HepG2 (cell line): ENCODE measurements around the gene GPR17. TPM values are rescaled to one million over a fixed set of nuclear protein-coding genes. Genes with fewer than 3 reads are reported as not detected.
A peak's percentile ranks its signal among the peaks of the same experiment; 100 is the strongest.

Experiments
- ATAC-seq: fragments of 200-7000 bp; cut with Tn5 transposase; 3 replicates; pipeline ENCODE4 v1.9.1; 2020; ENCODE audit warnings: mild to moderate bottlenecking, moderate library complexity
- BruUV-seq: library from RNA; stranded (reverse); fragments of 400-500 nt; replicated peaks from 2 replicates; lab custom pipeline; 2021; lab: Mats Ljungman, UMichigan
- CTCF ChIA-PET: fragments of 300-600 bp; formaldehyde crosslinking; extraction: SDS; loops from one replicate; lab custom pipeline; 2021; ENCODE audit warnings: low total read pairs, inconsistent platforms, low intra/inter-chr PET ratio; lab: Yijun Ruan, JAX
- POLR2A ChIA-PET: fragments of 350-600 bp; sonication (Branson Sonifier 250); formaldehyde crosslinking; loops from one replicate; lab custom pipeline; 2020; ENCODE audit warnings: antibody characterized with exemption, inconsistent platforms; lab: Yijun Ruan, JAX
- DNase-seq: peaks from one replicate; pipeline ENCODE4 v3.0.0-alpha.2; 2015; ENCODE audit warnings: low spot score
- FAIRE-seq: peaks from 3 replicates; lab custom pipeline; 2011; peaks lifted over from hg19 to GRCh38; lab: Jason Lieb, UNC
- H2AFZ ChIP-seq: one replicate; pipeline ENCODE4 v1.6.1; 2011; ENCODE audit warnings: low read length, inconsistent platforms
- H3K27ac ChIP-seq: fragments of 300-600 bp; 3 replicates; pipeline ENCODE4 v1.8.0; 2011; ENCODE audit warnings: mixed run types, mild to moderate bottlenecking, mixed read lengths, low read length, inconsistent platforms; ENCODE audit not compliant: insufficient read depth; ENCODE audit errors: extremely low read length
- H3K27me3 ChIP-seq, 2 experiments: fragments of 200-600 bp in 1 of 2; 2 replicates in 1 of 2; 3 replicates in 1 of 2; pipeline versions ENCODE4 v1.6.0 to v1.8.0; 2011; ENCODE audit warnings: low read length in 2 of 2, mild to moderate bottlenecking in 2 of 2, moderate library complexity in 2 of 2, inconsistent platforms in 1 of 2; ENCODE audit not compliant: insufficient read depth in 2 of 2, control insufficient read depth in 1 of 2
- H3K36me3 ChIP-seq, 2 experiments: fragments of 200-600 bp in 1 of 2; replicated peaks in 1 of 2; 2 replicates in 1 of 2; 3 replicates in 1 of 2; pipeline versions ENCODE4 v1.5.1 to v1.8.0; 2011; ENCODE audit warnings: low read length in 2 of 2, inconsistent platforms in 1 of 2; ENCODE audit not compliant: insufficient read depth in 2 of 2, control insufficient read depth in 1 of 2
- H3K4me1 ChIP-seq: 2 replicates; pipeline ENCODE4 v1.5.1; 2012; ENCODE audit warnings: low read length, inconsistent platforms; ENCODE audit not compliant: insufficient read depth
- H3K4me2 ChIP-seq: 2 replicates; pipeline ENCODE4 v1.6.0; 2011; ENCODE audit warnings: low read depth, low read length, inconsistent platforms
- H3K4me3 ChIP-seq, 3 experiments: fragments of 200-600 bp in 1 of 3; sonication (generic), shearing (Covaris generic) in 1 of 3; replicated peaks in 1 of 3; 2 replicates each; pipeline ENCODE4 v1.5.1; 2011 to 2016; ENCODE audit warnings: low read length in 3 of 3, inconsistent platforms in 2 of 3, low read depth in 2 of 3, mild to moderate bottlenecking in 2 of 3, control low read depth in 1 of 3, mixed read lengths in 1 of 3; ENCODE audit not compliant: insufficient read depth in 1 of 3
- H3K79me2 ChIP-seq: one replicate; pipeline ENCODE4 v1.6.1; 2011; ENCODE audit warnings: low read length, inconsistent platforms; ENCODE audit not compliant: insufficient read depth
- H3K9ac ChIP-seq: 2 replicates; pipeline ENCODE4 v1.6.0; 2011; ENCODE audit warnings: mild to moderate bottlenecking, low read depth, low read length, inconsistent platforms; ENCODE audit not compliant: insufficient read depth
- H3K9me3 ChIP-seq: 2 replicates; pipeline ENCODE4 v1.5.1; 2012; ENCODE audit warnings: mild to moderate bottlenecking, low read length
- H4K20me1 ChIP-seq: 2 replicates; pipeline ENCODE4 v1.6.0; 2011; ENCODE audit warnings: inconsistent platforms, mild to moderate bottlenecking, low read length, moderate library complexity; ENCODE audit not compliant: insufficient read depth
- HNRNPL ChIP-seq: fragments of 200-400 bp; formaldehyde crosslinking; IDR thresholded peaks from 2 replicates; pipeline ENCODE4 v1.6.1; 2017; ENCODE audit warnings: mild to moderate bottlenecking, low read depth, low read length
- NONO ChIP-seq, 2 experiments: fragments of 450-650 bp in 1 of 2; sonication (generic) in 1 of 2; formaldehyde crosslinking in 1 of 2; IDR thresholded peaks in 1 of 2; conservative IDR thresholded peaks in 1 of 2; 2 replicates each; pipeline versions ENCODE4 v1.6.1 to v1.8.0; 2017 to 2022; ENCODE audit warnings: mild to moderate bottlenecking in 1 of 2, missing genetic modification reagents in 1 of 2, moderate library complexity in 1 of 2
- ZBTB33 ChIP-seq: sonication (generic); formaldehyde crosslinking; IDR thresholded peaks from 2 replicates; pipeline ENCODE4 v1.4.0; 2020; ENCODE audit warnings: missing genetic modification reagents
- ZFX ChIP-seq: sonication (generic); formaldehyde crosslinking; IDR thresholded peaks from 2 replicates; pipeline ENCODE4 v1.4.0; 2020; ENCODE audit warnings: mild to moderate bottlenecking, low read depth, missing genetic modification reagents, moderate library complexity
- ZNF225 ChIP-seq: sonication (generic); formaldehyde crosslinking; IDR thresholded peaks from 2 replicates; pipeline ENCODE4 v1.4.0; 2020; ENCODE audit warnings: mild to moderate bottlenecking, missing genetic modification reagents
- ZNF687 ChIP-seq: sonication (generic); formaldehyde crosslinking; IDR thresholded peaks from 2 replicates; pipeline ENCODE4 v1.5.1; 2020; ENCODE audit warnings: mild to moderate bottlenecking, missing genetic modification reagents, moderate library complexity
- WGBS: methylation state at CpG from one replicate; pipeline ENCODE4 v1.1.6; 2017; ENCODE audit warnings: low lambda C conversion rate; 5-methylcytosine and 5-hydroxymethylcytosine counted together
- in situ Hi-C: cut with HindIII; loops from 2 replicates; pipeline ENCODE4 v1.10.0; 2017; ENCODE audit warnings: low pct_unique_long_range_greater_than_20kb; ENCODE audit not compliant: extremely low pct_ligation_motif_present
- intact Hi-C: fragments of 100-400 bp; cut with micrococcal nuclease; formaldehyde crosslinking; loops from one replicate; pipeline ENCODE4 v1.10.0; 2022; ENCODE audit not compliant: unreplicated experiment
- polyA plus RNA-seq, 8 experiments: library from polyadenylated mRNA; depleted of rRNA in 3 of 8; stranded (reverse) in 7 of 8; unstranded in 1 of 8; fragments of >200 nt; fragmentation: Illumina TruSeq in 4 of 8; extraction: Trizol in 4 of 8; gene quantifications; 2 replicates each; pipeline versions ENCODE4 v1.2.1 to v1.2.3, GENCODE V29; 2011 to 2016; ENCODE audit warnings: low read depth in 4 of 8, missing spikeins in 1 of 8, mixed read lengths in 1 of 8; ENCODE audit not compliant: insufficient read depth in 1 of 8
- total RNA-seq, 5 experiments: library from RNA; depleted of rRNA; stranded (reverse); fragments of >200 nt; fragmentation: Illumina TruSeq; extraction: Trizol; gene quantifications; 2 replicates each; pipeline ENCODE4 v1.2.3, GENCODE V29; 2016; ENCODE audit warnings: low read depth in 1 of 5

The GPR17 gene
- total and polyA plus RNA-seq, 2 of the 13 experiments (the other 11 are each of a cell fraction or from before 2014, with no cell fraction given): not detected

GRCh38 chr2:127646487-127647241 is 711 bp downstream of the GPR17 start:
- in situ Hi-C loops: no loop called here
- H3K27ac ChIP-seq: no peak overlapping the region
- peak overlapping the region; percentile 39 for H2AFZ ChIP-seq
- H3K4me1 ChIP-seq: peaks cover 71% of the 10 kb centered on the region
- no peak for DNase-seq
- H3K9ac ChIP-seq: no peak overlapping the region
- H3K36me3 ChIP-seq: no peaks in the 10 kb centered on the region
- ATAC-seq: 0 out of 3 replicates have a peak, but pooled peaks have one; percentile 1
- no peaks in the 10 kb centered on the region for H4K20me1 ChIP-seq
- H3K79me2 ChIP-seq: no peaks in the 10 kb centered on the region
- WGBS: 24% methylated on average over 21 of the region's 24 CpGs
- intact Hi-C loops: loop anchor here (10.0 kb wide), 1 partner anchor 112 kb away; the partner anchor contains the start of gene MYO7B
- H3K27me3 ChIP-seq: peaks cover 4 to 56% of the 10 kb centered on the region in 2 experiments
- FAIRE-seq: no peak
- POLR2A ChIA-PET: no interaction called here
- H3K9me3 ChIP-seq: no peaks in the 10 kb centered on the region
- H3K4me2 ChIP-seq: peak overlapping the region; percentile 70
- CTCF ChIA-PET: no interaction called here
- TF ChIP-seq ZBTB33 (CRISPR knock-in tag): peak; percentile 58
- peak; percentile 42 for TF ChIP-seq ZFX (CRISPR knock-in tag)
- TF ChIP-seq ZNF225 (CRISPR knock-in tag): no peak
- TF ChIP-seq HNRNPL: peak; percentile 85
- TF ChIP-seq NONO (IDR thresholded peaks at IDR 0.05): no peak
- TF ChIP-seq NONO (CRISPR knock-in tag; conservative IDR thresholded peaks at IDR 0.05): no peak
- TF ChIP-seq ZNF687 (CRISPR knock-in tag): peak; percentile 37
- no TSS peak for BruUV-seq
- H3K4me3 ChIP-seq: peak overlapping the region; percentile 1 to 55 (median 27); a peak in 4 of 6 replicates
